Cardiac fibroblast (primary cell): Measurements from ENCODE around the gene PIAS4.

ENCODE experiments used
- DNase-seq, 2 donors: peaks; one replicate each; pipeline versions ENCODE4 v3.0.0 to v3.0.0-alpha.2; 2010; ENCODE audit warnings: low read depth in 2 of 2
- H3K4me3 ChIP-seq, 2 donors: replicated peaks in 1 of 2; 1 replicate in 1 of 2; 2 replicates in 1 of 2; pipeline ENCODE4 v1.5.1; 2011; ENCODE audit warnings: low read depth in 2 of 2, low read length in 2 of 2, mild to moderate bottlenecking in 2 of 2, moderate library complexity in 1 of 2
- TF ChIP-seq, protein P1 (sequence below): IDR thresholded peaks from one replicate; pipeline ENCODE4 v1.5.1; 2011; ENCODE audit warnings: low read depth, mild to moderate bottlenecking, low read length, inconsistent platforms

Gene PIAS4

DNA sequence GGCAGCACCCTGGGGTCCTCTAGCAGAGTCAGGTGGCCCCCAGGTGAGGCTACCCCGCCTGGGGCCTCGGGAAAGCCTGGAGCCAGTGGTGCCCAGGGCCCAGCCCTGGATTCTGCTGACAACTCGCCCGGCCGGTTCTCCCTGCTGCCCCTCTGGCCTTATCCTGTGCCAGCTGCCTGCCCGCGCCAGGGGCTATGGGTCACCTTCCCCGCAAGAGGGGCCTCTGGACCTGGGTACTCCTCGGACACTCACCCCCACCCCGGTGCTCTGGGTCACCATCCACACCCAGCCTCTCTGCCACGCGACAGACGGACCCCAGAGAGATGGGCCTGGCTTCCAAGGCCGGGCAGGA is 35.2 kb downstream of the PIAS4 start:
- H3K4me3 ChIP-seq = no peak overlapping the region
- TF ChIP-seq, protein P1, sequence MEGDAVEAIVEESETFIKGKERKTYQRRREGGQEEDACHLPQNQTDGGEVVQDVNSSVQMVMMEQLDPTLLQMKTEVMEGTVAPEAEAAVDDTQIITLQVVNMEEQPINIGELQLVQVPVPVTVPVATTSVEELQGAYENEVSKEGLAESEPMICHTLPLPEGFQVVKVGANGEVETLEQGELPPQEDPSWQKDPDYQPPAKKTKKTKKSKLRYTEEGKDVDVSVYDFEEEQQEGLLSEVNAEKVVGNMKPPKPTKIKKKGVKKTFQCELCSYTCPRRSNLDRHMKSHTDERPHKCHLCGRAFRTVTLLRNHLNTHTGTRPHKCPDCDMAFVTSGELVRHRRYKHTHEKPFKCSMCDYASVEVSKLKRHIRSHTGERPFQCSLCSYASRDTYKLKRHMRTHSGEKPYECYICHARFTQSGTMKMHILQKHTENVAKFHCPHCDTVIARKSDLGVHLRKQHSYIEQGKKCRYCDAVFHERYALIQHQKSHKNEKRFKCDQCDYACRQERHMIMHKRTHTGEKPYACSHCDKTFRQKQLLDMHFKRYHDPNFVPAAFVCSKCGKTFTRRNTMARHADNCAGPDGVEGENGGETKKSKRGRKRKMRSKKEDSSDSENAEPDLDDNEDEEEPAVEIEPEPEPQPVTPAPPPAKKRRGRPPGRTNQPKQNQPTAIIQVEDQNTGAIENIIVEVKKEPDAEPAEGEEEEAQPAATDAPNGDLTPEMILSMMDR = no peak
- no peak for DNase-seq

DNA sequence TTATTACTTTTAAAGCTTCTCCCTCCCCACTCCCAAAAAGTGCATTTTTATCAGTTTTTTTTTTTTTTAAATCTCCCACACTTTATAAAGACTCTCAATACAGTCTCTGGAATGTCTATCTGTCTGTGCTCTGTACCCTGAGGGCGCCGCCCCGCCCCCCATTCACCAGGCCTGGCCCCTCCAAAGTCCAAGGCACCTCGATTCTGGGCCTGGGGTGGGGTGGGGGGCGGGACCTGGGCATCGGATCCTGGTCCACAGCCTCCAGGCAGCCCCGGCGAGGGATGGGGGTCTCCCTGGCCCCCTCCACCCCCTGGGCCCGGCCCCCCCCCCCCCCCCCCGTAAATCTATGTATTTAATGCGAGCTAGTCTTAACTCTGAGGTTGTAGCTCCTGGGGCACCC is 35.9 kb downstream of the PIAS4 start:
- no peak for DNase-seq
- no peak overlapping the region for H3K4me3 ChIP-seq
- TF ChIP-seq, protein P1 = no peak

DNA sequence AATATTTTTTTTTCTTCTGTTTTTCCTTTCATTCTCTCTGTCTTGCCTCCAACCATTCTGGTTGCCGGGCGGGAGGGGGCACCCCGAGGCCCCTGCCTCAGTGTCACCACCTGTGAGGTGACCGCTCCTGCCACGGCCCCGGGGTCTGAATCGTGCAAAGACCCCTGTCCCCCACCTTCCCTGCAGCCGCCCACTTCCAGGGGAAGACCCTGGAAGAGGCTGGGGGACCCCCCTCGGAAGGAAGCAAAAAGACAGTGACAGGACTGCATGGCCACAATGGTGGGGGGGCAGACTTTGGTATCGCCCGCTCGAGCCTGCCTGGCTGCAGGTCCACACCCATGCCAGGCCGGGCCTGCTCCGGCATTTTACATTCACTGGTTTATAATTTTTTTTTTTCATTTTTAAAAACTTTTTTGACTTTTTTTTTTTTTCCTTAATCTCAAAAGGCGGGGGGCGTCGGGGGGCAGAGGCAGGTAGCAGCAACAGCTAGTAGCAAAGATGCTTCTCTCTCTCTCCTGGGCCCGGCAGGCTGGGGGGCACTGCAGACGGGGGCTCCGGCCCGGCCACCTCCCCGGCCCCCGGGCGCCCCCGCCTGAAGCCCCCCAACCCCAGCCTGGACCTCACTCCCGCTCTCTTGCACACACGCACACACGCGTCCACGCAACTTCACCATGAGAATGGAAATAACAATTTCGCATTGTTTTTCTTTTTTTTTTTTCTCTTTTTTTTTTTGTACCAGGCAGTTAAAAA is 36.6 kb downstream of the PIAS4 start:
- DNase-seq = no peak
- H3K4me3 ChIP-seq = no peak overlapping the region
- TF ChIP-seq, protein P1 = no peak

DNA sequence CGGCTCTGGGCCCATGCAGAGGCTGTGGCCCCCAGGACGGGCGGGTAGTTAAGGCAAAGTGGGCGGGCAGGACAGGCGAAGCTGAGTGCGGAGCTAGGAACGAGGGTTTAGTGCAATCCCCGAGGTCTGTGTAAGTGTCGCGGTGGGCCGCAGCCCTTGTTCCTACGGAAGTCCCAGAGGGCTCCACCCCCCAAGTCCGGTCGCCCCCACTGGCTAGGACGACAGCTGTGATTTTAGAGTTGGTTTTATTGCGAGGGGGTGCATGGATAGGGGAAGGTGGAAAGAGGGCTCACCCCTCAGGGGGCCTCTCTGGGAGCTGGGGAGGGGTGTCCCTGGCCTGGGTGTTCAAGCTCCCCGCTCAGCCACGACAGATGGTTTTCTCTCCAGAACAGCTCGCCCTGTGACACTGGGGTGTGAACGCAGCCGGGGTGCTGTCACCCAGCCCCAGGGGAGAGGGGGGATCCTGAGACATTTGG is 37.5 kb downstream of the PIAS4 start:
- H3K4me3 ChIP-seq = no peak overlapping the region
- DNase-seq = no peak
- TF ChIP-seq, protein P1 = no peak

DNA sequence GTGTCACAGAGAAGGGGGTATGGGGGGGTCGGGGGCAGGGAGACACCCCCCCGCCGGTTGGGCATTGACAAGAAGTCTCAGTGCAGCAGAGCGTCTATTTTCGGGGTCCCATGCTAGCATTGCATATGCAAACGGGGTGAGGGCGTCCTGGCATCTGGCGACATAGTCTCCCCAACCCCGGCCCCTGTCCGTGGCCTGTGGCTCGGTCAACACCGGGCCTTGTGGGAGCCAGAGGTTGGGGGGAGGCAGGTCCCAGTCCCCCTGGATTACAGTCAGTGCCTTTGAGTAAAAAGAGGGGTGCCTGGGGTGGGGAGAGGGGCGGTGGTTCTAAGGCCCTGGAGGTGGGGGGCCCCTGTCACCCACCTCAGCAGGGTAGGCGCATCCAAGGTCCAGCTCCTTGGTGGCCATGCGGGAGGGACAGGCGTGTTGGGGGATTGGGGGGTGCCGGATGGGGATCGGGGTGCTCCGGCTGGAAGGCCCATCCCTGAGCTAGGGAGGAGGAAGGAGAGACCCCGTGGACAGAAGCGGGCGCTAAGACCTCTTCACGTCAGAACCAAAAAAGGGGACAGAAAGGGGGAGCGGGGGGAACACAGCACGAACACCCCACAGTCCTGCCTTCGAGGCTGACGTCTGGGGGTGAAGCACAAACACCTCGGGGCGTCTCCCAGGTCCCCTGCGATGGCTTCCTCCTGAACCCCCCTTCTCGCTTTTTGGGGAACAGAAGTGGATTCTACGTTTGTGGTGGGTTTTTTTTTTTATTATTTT is 38.2 kb downstream of the PIAS4 start:
- TF ChIP-seq, protein P1 = no peak
- no peak for DNase-seq
- no peak overlapping the region for H3K4me3 ChIP-seq

DNA sequence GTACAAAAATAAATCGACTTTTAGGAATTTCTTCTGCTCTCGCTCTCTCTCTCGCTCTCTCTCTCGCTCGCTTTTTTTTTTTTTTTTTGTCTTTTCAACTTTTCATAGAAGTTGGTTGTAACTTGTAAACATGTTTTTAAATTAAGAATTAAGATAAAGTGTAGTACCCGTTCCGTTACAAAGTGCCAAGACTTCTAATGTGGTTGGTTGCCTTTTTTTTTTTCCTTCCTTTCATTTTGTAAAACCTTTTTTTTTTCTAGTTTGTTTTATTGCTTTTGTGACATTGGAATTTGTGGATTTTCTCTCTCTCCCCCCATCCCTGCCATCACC is 38.8 kb downstream of the PIAS4 start:
- no peak for DNase-seq
- TF ChIP-seq, protein P1 = no peak
- no peak overlapping the region for H3K4me3 ChIP-seq
